GM18867 (cell line): ENCODE measurements around the gene COL8A1.
"Not testable (repeated sequence)": the region's sequence is repeated elsewhere in the genome, so short reads cannot be mapped to it uniquely, and the experiment has no call there.

Experiments
- ATAC-seq: cut with Tn5 transposase; IDR thresholded peaks from one replicate; pipeline ENCODE4 v1.9.1; 2021; ENCODE audit warnings: mild to moderate bottlenecking, moderate library complexity; ENCODE audit not compliant: unreplicated experiment

The COL8A1 gene

DNA sequence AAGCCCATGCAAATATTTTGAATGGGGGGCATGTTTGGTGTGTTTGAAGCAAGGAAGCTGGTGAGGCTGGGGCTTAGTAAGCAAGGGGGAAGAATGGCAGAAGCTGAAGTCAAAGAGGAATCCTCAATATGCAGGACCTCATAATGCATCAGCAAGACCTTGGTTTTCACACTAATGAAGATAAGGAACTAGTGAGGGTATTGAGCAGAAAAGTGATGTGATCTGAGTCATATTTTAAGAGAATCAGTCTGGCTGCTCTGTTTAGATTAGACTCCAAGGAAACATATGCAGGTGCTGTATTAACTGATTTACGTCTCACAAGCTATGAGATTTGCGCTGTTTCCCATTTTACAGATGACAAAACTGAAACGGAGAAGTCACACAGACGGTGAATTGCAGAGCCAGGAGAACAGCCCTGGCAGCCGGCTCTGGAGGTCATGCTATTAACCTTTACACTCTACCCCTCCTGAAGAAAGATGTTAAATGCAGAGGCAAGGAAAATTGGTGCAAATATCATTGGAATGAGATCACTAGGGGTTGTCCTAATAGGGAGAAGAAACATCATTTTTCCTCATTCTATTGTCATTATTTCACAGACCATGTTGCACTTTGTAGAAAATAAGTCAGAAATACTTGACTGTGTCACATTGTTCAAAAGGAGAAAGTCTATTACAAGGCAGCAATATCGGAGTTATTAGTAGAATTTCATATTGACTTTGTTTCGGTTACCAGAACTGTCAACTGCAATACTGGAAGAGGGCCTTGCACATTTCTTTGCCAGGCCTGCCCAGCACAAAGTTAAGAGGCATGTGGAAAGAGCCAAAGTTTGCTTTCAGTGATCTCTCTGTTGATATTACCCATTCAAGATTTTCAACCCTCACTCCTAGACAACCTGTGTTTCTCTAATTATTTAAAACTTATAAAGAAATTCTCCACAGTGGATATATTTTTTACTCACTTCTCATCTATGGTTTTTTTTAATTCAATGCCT lies 64.9 kb downstream of the COL8A1 start:
- no peak for ATAC-seq

- no peak for ATAC-seq
Measured at GRCh38 chr3:99704417-99704816, 66.0 kb downstream of the COL8A1 start.

- ATAC-seq, result no peak
Measured at GRCh38 chr3:99706410-99706809, 68.0 kb downstream of the COL8A1 start.

DNA sequence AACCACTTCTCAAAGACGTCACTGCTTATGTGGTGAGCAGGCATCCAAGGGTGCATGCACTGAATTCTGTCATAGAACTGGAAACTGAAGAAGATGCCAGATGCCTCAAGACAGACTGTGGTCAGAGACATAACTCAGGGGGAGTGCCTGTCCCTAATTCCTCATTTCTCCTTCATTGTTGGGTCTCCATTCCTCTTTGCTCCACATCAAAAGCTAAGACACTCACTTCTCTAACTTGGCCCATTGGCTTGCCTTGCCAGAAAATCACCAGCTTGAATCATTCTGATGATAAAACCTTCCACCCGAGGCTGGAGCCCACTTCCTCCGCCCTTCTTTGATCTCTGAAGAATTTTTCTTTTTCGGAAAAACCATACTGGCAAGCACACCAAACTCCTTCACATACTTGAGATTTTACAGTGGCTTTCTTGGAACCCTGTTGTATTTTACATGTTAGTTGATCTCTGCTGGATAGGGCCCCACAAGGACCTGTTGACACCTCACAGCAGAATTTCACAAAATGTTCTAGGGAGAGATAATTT lies 69.9 kb downstream of the COL8A1 start:
- no peak for ATAC-seq

GRCh38 chr3:99709686-99710085 lies 71.3 kb downstream of the COL8A1 start:
- ATAC-seq, result no peak

- no peak for ATAC-seq
Measured at GRCh38 chr3:99710094-99710493, 71.7 kb downstream of the COL8A1 start.

GRCh38 chr3:99711351-99711750 lies 73.0 kb downstream of the COL8A1 start:
- ATAC-seq, result no peak

GRCh38 chr3:99712291-99712954 lies 74.0 kb downstream of the COL8A1 start:
- ATAC-seq, result no peak

DNA sequence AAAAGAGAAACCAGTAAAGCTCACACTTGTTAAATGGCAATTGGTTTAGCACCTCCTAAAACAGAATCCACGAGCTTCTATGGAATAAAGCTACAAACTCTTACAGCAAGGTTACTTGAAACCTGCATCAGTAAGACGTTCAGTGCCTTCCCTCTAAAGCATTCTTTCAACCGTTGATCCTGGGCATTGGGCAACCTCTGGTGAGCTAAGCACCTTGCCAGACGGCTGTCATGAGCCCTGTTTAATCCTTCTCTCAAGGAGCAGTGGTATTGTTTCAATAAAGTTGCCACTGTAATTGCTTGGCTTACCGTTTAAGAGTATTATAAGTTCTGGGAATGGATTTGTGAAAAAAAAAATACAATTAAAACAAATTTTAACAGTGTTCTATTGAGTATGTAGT lies 75.0 kb downstream of the COL8A1 start:
- no peak for ATAC-seq

DNA sequence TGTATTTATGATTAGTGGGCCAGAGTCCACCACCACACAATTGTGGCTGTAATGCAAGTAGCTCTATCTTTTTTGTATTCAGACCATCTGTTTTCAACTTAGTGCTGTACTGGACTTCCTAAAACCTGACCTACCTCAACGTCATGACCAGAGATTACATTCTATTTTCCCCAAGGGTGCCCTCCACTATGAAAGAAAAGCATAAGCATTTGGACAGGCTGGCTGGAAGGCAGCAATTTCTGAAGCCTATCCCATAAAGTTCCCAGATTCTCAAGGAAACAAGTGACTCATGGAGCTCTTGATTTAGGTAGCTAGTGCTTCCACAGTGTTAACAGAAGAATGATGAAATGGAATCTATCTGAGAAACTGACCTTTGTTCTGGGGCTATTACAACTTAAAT lies 75.8 kb downstream of the COL8A1 start:
- ATAC-seq, result no peak

DNA sequence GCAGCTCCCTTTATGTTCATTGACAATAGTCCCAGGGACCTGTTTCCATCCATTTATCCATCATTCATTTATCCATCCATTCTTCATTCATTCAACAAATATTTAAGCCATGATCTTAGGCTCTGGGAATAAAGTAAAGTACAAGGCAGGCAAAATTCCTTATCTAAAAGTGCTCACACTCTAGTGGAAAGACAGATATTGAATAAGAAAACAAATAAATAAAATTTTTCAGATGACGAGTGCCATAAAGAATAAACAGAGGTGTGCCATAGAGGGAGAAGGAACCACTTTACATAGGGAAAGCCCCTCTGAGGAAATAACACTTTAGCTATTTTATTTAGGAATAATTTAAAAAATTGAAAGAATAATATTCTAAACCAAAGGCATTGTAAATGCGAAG lies 76.2 kb downstream of the COL8A1 start:
- no peak for ATAC-seq

DNA sequence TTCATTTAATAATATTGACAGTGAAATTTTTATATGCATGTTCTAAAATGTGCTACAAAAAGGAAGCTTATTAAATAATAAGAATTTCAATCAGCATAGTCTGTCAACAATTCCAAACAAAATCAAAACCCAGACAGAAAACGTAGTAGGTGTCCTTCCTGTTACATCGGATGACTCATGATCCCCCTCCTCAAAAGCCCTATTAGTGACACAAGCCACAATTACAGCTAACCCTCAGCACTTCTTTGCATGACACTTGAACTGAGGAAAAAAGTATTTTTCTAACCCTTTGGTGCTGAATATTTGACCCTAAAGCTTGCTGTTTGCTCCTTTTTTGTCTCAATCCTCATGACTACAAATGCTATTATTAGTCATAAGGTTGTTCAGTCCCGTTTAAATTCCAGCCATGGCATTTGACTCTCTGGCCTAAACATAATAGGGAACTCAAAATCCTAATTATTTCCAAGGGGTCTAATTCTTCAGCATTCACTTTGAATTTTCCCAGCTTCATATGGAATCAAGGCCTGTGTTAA lies 78.1 kb downstream of the COL8A1 start:
- no peak for ATAC-seq

DNA sequence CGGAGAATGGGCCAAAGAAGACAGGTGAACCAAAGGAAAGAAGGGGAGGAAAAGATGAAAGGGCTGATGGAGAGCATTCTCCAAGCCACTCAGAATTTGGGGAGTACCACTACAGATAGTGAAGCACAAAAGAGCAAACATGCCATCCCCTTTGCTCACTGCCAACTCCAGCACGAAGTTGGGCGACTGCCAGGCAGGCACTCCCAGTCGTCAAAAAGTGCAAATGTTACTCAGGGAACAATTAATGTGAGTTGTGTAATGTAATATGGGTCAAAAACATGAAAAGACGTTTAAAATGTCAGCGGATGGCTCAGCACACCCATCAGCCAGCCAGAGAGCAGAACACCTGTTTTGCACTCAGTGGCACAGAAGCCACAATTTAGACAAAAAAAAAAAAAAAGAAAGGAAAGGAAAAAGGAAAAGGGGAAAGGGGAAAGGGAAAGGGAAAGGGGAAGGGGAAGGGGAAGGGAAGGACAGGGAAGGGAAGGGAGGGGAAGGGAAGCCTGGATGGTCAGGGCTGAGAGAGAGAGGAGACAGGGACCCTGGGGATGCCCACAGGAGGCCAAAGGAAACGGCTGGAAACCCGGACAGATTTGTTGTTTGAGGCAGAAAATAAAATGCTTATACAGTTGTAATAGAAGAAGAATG lies 82.7 kb downstream of the COL8A1 start:
- no peak for ATAC-seq

DNA sequence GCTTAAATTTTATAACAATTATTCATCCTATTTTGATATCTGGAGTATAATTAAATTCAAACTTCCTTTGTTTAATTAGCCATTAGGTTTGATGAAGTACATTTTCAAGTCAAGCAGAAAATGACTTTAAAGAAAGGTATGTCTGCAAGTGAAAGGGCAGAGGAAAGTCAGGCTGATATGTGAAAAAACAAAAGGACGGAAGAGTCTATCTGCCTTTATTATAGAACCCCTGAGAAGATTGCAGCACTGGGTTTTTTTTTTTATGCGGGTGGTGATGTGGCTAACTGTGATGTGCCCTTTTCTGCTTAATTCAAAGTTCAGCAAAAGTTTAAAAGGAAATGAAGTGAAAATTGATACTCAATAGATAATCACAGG lies 83.2 kb downstream of the COL8A1 start:
- no peak for ATAC-seq

GRCh38 chr3:99724276-99724675 lies 85.9 kb downstream of the COL8A1 start:
- ATAC-seq, result no peak

GRCh38 chr3:99730870-99731269 lies 92.5 kb downstream of the COL8A1 start:
- no peak for ATAC-seq

DNA sequence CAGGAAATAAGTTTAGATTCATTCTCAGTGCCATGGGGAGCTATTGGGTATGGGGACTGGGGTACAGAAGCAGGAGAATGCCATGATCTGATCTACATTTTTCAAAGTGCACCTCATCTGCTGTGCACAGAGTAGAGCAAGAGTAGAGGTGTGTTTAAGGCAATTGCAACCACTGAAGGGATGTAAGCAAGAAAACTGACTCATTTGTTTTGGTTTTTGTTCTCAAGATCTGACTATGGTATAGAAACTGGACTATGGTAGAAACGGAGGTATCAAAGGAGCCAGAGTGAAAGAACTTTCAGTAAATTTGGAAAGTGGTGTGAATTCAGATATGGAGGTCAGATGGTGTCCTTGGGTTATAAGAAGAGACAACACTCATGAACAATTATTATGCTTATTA lies 93.1 kb downstream of the COL8A1 start:
- ATAC-seq, result peak; percentile 100

DNA sequence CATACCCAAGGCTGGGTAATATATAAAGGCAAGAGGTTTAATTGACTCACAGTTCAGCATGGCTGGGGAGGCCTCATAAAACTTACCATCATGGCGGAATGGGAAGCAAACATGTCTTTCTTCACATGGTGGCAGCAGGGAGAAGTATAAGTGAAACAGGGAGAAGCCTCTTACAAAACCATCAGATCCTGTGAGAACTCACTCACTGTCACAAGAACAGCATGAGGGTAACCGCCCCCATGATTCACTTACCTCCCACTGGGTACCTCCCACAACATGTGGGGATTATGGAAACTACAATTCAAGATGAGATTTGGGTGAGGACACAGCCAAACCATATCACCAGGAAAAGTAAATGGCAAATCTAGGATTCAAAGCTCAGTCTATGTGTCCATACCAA lies 102.0 kb downstream of the COL8A1 start:
- ATAC-seq, result not testable (repeated sequence)

DNA sequence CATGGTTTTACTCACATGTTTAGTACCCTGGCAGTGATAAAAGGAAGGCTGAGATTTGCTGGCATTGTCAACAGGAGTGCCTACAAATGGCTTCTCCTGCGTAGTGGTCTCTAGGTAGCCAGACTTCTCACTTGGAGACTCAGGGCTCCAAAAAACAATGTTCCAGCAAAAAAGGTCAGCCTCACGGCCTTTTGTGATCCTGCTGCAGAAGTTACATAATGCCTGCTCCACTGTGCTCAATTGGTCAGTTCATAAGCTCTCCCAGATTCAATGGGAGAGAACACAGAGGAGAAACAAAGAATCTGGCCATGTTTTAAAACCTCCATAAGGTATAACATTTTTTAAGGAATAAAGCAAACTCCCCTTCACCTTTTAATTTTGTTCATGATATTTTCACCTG lies 103.2 kb downstream of the COL8A1 start:
- ATAC-seq, result no peak

DNA sequence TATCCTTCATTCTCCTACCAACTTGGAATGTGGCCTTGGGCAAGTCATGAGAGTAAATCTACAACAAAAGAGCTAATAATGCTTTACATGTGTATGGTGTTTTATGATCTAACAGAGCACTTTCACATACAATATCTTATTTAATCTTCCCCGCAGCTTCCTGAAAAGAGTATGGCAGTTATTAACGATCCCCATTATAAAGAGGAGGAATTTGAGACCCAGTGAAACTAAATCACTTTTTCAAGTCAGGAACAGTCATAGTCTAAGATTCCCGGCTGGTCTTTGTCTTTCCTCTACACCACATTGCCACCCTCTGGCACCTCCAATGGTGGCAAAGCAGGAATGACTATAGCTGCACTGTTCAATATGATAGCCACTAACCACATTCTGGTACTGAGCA lies 109.5 kb downstream of the COL8A1 start:
- no peak for ATAC-seq

DNA sequence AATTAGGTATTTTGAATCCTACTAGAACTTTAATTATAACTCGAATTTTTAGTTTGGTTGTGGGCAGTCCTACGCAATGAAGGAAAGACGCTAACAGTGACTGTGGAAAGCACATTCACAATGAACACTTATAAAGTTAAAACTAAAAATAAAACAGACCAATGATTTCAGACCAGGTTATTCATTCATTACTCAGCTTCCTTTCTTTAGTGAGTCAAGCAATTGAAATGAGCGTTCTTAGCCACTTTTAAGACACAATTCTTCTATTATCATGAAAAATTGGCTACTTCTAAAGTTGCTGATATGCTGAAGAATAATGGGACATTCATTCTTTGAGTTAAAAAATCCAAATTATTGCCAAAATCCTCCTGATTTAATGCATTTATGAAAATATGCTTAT lies 113.3 kb downstream of the COL8A1 start:
- ATAC-seq, result no peak
